Left cardiac atrium (tissue), 4 donors: ENCODE measurements around the gene ENSA. TPM values are rescaled to one million over a fixed set of nuclear protein-coding genes. Genes with fewer than 3 reads are reported as not detected.
"Not testable (repeated sequence)": the region's sequence is repeated elsewhere in the genome, so short reads cannot be mapped to it uniquely, and the experiment has no call there.

ENCODE experiments used
- ATAC-seq, 2 donors: fragments of 200-7000 bp; cut with Tn5 transposase; one replicate each; pipeline ENCODE4 v1.9.1; 2020; ENCODE audit warnings: mild to moderate bottlenecking in 2 of 2, moderate library complexity in 2 of 2
- DNase-seq: peaks from one replicate; pipeline ENCODE4 v3.0.0-alpha.2; 2020
- intact Hi-C, 2 donors: fragments of 100-400 bp; cut with DNase I; formaldehyde crosslinking; loops; one replicate each; pipeline versions ENCODE4 v1.14.1 to v1.15.1; 2022 to 2023
- total RNA-seq, 2 donors: library from RNA; stranded (reverse); fragmentation: NEBNext Ultra II Directional; extraction: Animal tissue kit (Norgen Biotek cat#: 25700); gene quantifications; one replicate each; pipeline ENCODE4 v1.2.1, GENCODE V29; 2021
- donor health status: DM: no; HTN: yes; CAD: no.
- donor health status: DM: no; HTN: yes; CAD: no; lungs with severe emphysema.
- donor health status: DM: yes; HTN: yes; CAD: no.
- donor health status: Dilated cardiomyopathy.

The ENSA gene
- total RNA-seq, 2 donors from 2014 or later, result 115 to 125 TPM

- ATAC-seq (no peak), DNase-seq (no peak)
- intact Hi-C loops, result loop anchor here in 1 of 2 donors (5.0 kb wide), 1 partner anchor 48 kb away; no protein-coding TSS in a partner anchor
These were observed 54.9 kb downstream of the ENSA start for GRCh38 chr1:150574260-150575071.

GRCh38 chr1:150573648-150574071 is 55.8 kb downstream of the ENSA start:
- ATAC-seq, intact Hi-C loops, DNase-seq: not testable (repeated sequence)

- no peak for DNase-seq
- ATAC-seq, result no peak
- intact Hi-C loops, result no loop called here
These were observed 56.3 kb downstream of the ENSA start for GRCh38 chr1:150572918-150573647.

Other genes starting within 250 kb of the ENSA start
- 10 to 100 TPM; 16.3 to 18.5 TPM for gene TARS2, start 142.2 kb downstream of the ENSA start, total RNA-seq
- gene ECM1, start 121.5 kb downstream of the ENSA start, total RNA-seq, result 10 to 100 TPM; 40.6 to 42.2 TPM
- not detected for gene FALEC, start 113.9 kb downstream of the ENSA start, total RNA-seq
- gene ADAMTSL4, start 80.2 kb downstream of the ENSA start, total RNA-seq, result 10 to 100 TPM; 31.5 to 62.5 TPM
- gene MCL1, start 50.0 kb downstream of the ENSA start, total RNA-seq, result 100 to 1,000 TPM; 103 to 146 TPM
- gene GOLPH3L, start 67.5 kb upstream of the ENSA start, total RNA-seq, result 10 to 100 TPM; 14.3 to 16.0 TPM
- under 1 TPM; 0.29 to 0.60 TPM for gene HORMAD1, start 91.3 kb upstream of the ENSA start, total RNA-seq
- gene CTSS, start 136.2 kb upstream of the ENSA start, total RNA-seq, result 10 to 100 TPM; 42.2 to 77.4 TPM
- 10 to 100 TPM; 17.5 to 18.4 TPM for gene CTSK, start 178.6 kb upstream of the ENSA start, total RNA-seq
- 10 to 100 TPM; 31.9 to 32.5 TPM for gene ARNT, start 247.0 kb upstream of the ENSA start, total RNA-seq